Upper lobe of left lung (tissue), 6 donors: Measurements from ENCODE around the gene AGBL5. TPM values are rescaled to one million over a fixed set of nuclear protein-coding genes. Genes with fewer than 3 reads are reported as not detected.

Source experiments
- ATAC-seq, 2 donors: fragments of 200-7000 bp; cut with Tn5 transposase; one replicate each; pipeline ENCODE4 v1.9.1; 2022; ENCODE audit warnings: mild to moderate bottlenecking in 2 of 2, moderate library complexity in 2 of 2; ENCODE audit not compliant: low FRiP score in 2 of 2
- DNase-seq, 2 donors: peaks; one replicate each; pipeline ENCODE4 v3.0.0-alpha.2; 2019 to 2020
- H3K27ac ChIP-seq, 4 donors: fragments of 200-600 bp; sonication (generic); one replicate each; pipeline ENCODE4 v1.5.1; 2016 to 2019
- H3K27me3 ChIP-seq, 4 donors: fragments of 200-600 bp; sonication (generic); one replicate each; pipeline ENCODE4 v1.5.1; 2017 to 2019
- H3K36me3 ChIP-seq, 4 donors: fragments of 200-600 bp; sonication (generic); one replicate each; pipeline ENCODE4 v1.5.1; 2016 to 2019
- H3K4me1 ChIP-seq, 4 donors: fragments of 200-600 bp; sonication (generic); one replicate each; pipeline ENCODE4 v1.5.1; 2018 to 2019
- H3K4me3 ChIP-seq, 4 donors: fragments of 200-600 bp; sonication (generic); one replicate each; pipeline ENCODE4 v1.5.1; 2017 to 2019; ENCODE audit warnings: mild to moderate bottlenecking in 2 of 4, moderate library complexity in 1 of 4
- H3K9me3 ChIP-seq, 4 donors: fragments of 200-600 bp; sonication (generic); one replicate each; pipeline ENCODE4 v1.5.1; 2018 to 2019
- EP300 ChIP-seq, 4 donors: sonication (generic); formaldehyde crosslinking; IDR thresholded peaks; one replicate each; pipeline ENCODE4 v1.5.1; 2017; ENCODE audit warnings: antibody characterized with exemption in 4 of 4, control low read depth in 2 of 4
- POLR2A ChIP-seq, 4 donors: fragments of 450-650 bp; IDR thresholded peaks; one replicate each; pipeline ENCODE4 v1.5.1; 2016 to 2017; ENCODE audit warnings: antibody characterized with exemption in 4 of 4, mild to moderate bottlenecking in 2 of 4
- POLR2AphosphoS5 ChIP-seq, 2 donors: sonication (generic); formaldehyde crosslinking; IDR thresholded peaks; one replicate each; pipeline ENCODE4 v1.5.1; 2017; ENCODE audit warnings: antibody characterized with exemption in 2 of 2
- WGBS, 2 donors: methylation state at CpG; one replicate each; pipeline ENCODE4 v1.1.5; 2017 to 2018; 5-methylcytosine and 5-hydroxymethylcytosine counted together
- total RNA-seq, 6 donors: library from RNA; depleted of rRNA in 4 of 6; stranded (reverse); fragments of >200 nt in 4 of 6; gene quantifications; one replicate each; pipeline versions ENCODE4 v1.1.0 to v1.2.1, GENCODE V29; 2016 to 2021
- TF ChIP-seq, protein P1 (sequence below), 6 experiments: fragments of 450-650 bp in 4 of 6; fragments of 200-600 bp in 2 of 6; sonication (generic) in 2 of 6; IDR thresholded peaks; one replicate each; pipeline ENCODE4 v1.5.1; 2016 to 2019; ENCODE audit warnings: antibody characterized with exemption in 6 of 6
- donor health status: DM: no; HTN: no; CAD: no; lungs with moderate emphysema.
- donor health status: DM: no; HTN: yes; CAD: no; lungs with severe emphysema.

Gene AGBL5
- total RNA-seq, 6 donors from 2014 or later, result 7.8 to 17.6 (median 14.3) TPM

DNA sequence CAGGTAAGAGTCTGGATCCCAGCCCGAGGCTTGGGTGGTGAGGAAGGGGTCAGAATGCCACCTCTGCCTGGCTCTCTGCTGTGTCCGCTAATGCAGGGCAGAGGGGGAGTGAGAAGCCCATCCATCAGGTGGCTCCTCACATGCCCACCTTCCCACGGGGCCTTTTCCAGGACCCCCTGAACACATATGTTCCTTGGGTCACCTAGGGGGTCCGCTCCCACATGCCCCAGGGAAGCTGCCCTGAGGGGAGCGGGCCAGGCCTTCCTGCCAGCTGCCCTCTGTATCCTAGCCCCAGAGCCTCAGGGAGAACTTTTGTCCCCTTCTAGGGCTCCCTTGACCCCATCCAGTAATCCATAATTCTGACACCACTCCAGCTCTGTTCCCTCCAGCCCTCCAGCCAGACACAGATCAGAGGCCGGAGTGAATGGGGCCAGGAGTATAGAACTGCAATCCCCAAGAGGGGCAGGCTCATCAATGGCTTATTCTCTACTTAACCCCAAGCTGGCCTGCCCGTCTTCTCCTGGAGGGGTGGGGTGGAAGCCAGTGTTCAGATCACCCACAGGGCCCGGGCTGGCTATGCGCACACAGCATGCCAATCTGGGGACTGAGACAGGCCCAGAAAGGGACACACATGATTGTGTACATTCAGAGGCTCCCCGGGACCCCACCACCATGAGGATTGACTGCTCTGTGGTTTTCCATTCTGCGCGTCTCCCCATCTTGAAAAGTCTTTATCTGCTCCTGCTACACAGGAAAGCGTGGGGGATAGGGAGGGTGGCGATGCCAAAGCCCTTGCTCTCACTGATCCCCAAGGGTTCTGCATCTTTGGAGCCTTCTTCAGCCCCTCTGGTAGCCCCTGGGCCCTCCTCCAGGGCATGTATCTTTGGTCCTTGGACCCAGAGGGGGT, 28.0 kb downstream of the AGBL5 start:
- WGBS, 2 donors, result 65 to 69% methylated on average over 14 of the region's 14 CpGs
- Histone ChIP-seq H3K36me3 (no peaks in the 10 kb centered on the region), H3K27me3 (no peaks in the 10 kb centered on the region), H3K4me3 (peak overlapping the region; percentile 31 to 52 (median 43)), H3K9me3 (no peaks in the 10 kb centered on the region), H3K27ac (peak overlapping the region; percentile 66 to 96 (median 80)), H3K4me1 (peaks cover 30 to 41% (median 33%) of the 10 kb centered on the region in 4 donors)
- ATAC-seq (no peak), DNase-seq (no peak)
- TF ChIP-seq POLR2A (IDR thresholded peaks at IDR 0.05), result no peak
- TF ChIP-seq EP300 (IDR thresholded peaks at IDR 0.05), result no peak
- TF ChIP-seq, protein P1, sequence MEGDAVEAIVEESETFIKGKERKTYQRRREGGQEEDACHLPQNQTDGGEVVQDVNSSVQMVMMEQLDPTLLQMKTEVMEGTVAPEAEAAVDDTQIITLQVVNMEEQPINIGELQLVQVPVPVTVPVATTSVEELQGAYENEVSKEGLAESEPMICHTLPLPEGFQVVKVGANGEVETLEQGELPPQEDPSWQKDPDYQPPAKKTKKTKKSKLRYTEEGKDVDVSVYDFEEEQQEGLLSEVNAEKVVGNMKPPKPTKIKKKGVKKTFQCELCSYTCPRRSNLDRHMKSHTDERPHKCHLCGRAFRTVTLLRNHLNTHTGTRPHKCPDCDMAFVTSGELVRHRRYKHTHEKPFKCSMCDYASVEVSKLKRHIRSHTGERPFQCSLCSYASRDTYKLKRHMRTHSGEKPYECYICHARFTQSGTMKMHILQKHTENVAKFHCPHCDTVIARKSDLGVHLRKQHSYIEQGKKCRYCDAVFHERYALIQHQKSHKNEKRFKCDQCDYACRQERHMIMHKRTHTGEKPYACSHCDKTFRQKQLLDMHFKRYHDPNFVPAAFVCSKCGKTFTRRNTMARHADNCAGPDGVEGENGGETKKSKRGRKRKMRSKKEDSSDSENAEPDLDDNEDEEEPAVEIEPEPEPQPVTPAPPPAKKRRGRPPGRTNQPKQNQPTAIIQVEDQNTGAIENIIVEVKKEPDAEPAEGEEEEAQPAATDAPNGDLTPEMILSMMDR (IDR thresholded peaks at IDR 0.05), result no peak
- no peak for TF ChIP-seq POLR2AphosphoS5 (IDR thresholded peaks at IDR 0.05)

DNA sequence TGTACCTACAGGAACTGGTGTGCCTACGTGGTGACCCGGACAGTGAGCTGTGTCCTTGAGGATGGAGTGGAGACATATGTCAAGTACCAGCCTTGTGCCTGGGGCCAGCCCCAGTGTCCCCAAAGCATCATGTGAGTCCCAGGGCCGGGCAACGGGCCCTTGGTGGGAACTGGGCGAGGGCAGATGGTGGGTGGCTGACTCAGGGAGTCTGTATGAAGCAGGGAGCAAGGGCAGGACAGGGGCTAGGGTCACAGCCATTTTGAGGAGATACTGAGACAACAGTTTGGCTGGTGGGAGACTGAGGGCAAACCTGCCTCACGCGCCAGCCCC, 28.6 kb downstream of the AGBL5 start:
- Histone ChIP-seq H3K4me1 (peaks cover 30 to 36% (median 33%) of the 10 kb centered on the region in 4 donors), H3K9me3 (no peaks in the 10 kb centered on the region), H3K27me3 (no peaks in the 10 kb centered on the region), H3K36me3 (no peaks in the 10 kb centered on the region), H3K27ac (peak overlapping the region; percentile 66 to 96 (median 80)), H3K4me3 (peak overlapping the region in 3 of 4 donors; percentile 35 to 52 (median 51))
- ATAC-seq, result no peak
- 50 to 92% methylated on average over 3 to 7 of the region's 7 CpGs for WGBS, 2 donors
- DNase-seq, result no peak
- TF ChIP-seq EP300 (IDR thresholded peaks at IDR 0.05) (no peak), POLR2AphosphoS5 (IDR thresholded peaks at IDR 0.05) (no peak), POLR2A (IDR thresholded peaks at IDR 0.05) (no peak)
- TF ChIP-seq, protein P1 (IDR thresholded peaks at IDR 0.05), result no peak

DNA sequence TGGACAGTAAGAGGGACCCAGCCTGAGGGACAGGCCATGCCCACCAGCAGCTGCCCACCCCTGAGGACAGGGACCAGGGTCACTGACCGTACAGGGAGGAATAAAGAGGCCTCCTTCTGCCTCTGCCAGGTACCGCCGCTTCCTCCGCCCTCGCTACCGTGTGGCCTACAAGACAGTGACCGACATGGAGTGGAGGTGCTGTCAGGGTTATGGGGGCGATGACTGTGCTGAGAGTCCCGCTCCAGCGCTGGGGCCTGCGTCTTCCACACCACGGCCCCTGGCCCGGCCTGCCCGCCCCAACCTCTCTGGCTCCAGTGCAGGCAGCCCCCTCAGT, 29.1 kb downstream of the AGBL5 start:
- Histone ChIP-seq H3K4me3 (peak overlapping the region in 3 of 4 donors; percentile 35 to 52 (median 51)), H3K36me3 (no peaks in the 10 kb centered on the region), H3K27ac (peak overlapping the region; percentile 24 to 96 (median 80)), H3K9me3 (no peaks in the 10 kb centered on the region), H3K27me3 (no peaks in the 10 kb centered on the region), H3K4me1 (peaks cover 30 to 39% (median 35%) of the 10 kb centered on the region in 4 donors)
- no peak for ATAC-seq
- 93% methylated on average over 14 of the region's 14 CpGs; no CpG with 5 or more reads in 1 of the 2 donors for WGBS, 2 donors
- DNase-seq, result peak in 1 of 2 donors; percentile 82
- TF ChIP-seq EP300 (IDR thresholded peaks at IDR 0.05), result no peak
- TF ChIP-seq POLR2AphosphoS5 (IDR thresholded peaks at IDR 0.05), result no peak
- no peak for TF ChIP-seq POLR2A (IDR thresholded peaks at IDR 0.05)
- TF ChIP-seq, protein P1 (IDR thresholded peaks at IDR 0.05), result no peak

DNA sequence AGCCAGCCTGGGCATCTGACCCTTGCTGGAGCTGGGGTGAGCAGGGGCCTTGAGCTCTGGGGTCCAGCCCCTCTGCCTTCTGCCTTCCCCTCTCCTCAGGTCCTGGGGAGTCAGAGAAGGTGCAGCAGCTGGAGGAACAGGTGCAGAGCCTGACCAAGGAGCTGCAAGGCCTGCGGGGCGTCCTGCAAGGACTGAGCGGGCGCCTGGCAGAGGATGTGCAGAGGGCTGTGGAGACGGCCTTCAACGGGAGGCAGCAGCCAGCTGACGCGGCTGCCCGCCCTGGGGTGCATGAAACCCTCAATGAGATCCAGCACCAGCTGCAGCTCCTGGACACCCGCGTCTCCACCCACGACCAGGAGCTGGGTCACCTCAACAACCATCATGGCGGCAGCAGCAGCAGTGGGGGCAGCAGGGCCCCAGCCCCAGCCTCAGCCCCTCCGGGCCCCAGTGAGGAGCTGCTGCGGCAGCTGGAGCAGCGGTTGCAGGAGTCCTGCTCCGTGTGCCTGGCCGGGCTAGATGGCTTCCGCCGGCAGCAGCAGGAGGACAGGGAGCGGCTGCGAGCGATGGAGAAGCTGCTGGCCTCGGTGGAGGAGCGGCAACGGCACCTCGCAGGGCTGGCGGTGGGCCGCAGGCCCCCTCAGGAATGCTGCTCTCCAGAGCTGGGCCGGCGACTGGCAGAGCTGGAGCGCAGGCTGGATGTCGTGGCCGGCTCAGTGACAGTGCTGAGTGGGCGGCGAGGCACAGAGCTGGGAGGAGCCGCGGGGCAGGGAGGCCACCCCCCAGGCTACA, 30.7 kb downstream of the AGBL5 start:
- ATAC-seq (no peak), DNase-seq (peak in 1 of 2 donors; percentile 85)
- Histone ChIP-seq H3K4me3 (peak overlapping the region in 1 of 4 donors; percentile 51), H3K36me3 (no peaks in the 10 kb centered on the region), H3K4me1 (peaks cover 26 to 47% (median 38%) of the 10 kb centered on the region in 4 donors), H3K9me3 (no peaks in the 10 kb centered on the region), H3K27me3 (no peaks in the 10 kb centered on the region), H3K27ac (peak overlapping the region; percentile 68 to 86 (median 74))
- TF ChIP-seq EP300 (IDR thresholded peaks at IDR 0.05), result no peak
- 91 to 97% methylated on average over 6 to 30 of the region's 38 CpGs for WGBS, 2 donors

DNA sequence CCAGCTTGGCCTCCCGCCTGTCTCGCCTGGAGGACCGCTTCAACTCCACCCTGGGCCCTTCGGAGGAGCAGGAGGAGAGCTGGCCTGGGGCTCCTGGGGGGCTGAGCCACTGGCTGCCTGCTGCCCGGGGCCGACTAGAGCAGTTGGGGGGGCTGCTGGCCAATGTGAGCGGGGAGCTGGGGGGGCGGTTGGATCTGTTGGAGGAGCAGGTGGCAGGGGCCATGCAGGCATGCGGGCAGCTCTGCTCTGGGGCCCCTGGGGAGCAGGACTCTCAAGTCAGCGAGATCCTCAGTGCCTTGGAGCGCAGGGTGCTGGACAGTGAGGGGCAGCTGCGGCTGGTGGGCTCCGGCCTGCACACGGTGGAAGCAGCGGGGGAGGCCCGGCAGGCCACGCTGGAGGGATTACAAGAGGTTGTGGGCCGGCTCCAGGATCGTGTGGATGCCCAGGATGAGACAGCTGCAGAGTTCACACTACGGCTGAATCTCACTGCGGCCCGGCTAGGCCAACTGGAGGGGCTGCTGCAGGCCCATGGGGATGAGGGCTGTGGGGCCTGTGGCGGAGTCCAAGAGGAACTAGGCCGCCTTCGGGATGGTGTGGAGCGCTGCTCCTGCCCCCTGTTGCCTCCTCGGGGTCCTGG, 31.4 kb downstream of the AGBL5 start:
- H3K4me3 ChIP-seq, result no peak overlapping the region
- WGBS, 2 donors, result 84 to 93% methylated on average over 17 to 26 of the region's 27 CpGs
- DNase-seq (peak in 1 of 2 donors; percentile 76), ATAC-seq (no peak)
- no peaks in the 10 kb centered on the region for H3K27me3 ChIP-seq
- peak overlapping the region in 1 of 4 donors; percentile 70 for H3K27ac ChIP-seq
- no peaks in the 10 kb centered on the region for H3K36me3 ChIP-seq
- H3K9me3 ChIP-seq, result no peaks in the 10 kb centered on the region
- peaks cover 30 to 52% (median 39%) of the 10 kb centered on the region in 4 donors for H3K4me1 ChIP-seq
- TF ChIP-seq, protein P1 (IDR thresholded peaks at IDR 0.05), result no peak
- TF ChIP-seq POLR2A (IDR thresholded peaks at IDR 0.05) (no peak), EP300 (IDR thresholded peaks at IDR 0.05) (no peak), POLR2AphosphoS5 (IDR thresholded peaks at IDR 0.05) (no peak)
